HG02852 (cell line): Measurements from ENCODE around the gene BLVRA.
"Not testable (repeated sequence)": the region's sequence is repeated elsewhere in the genome, so short reads cannot be mapped to it uniquely, and the experiment has no call there.

Source experiments
- ATAC-seq: cut with Tn5 transposase; IDR thresholded peaks from one replicate; pipeline ENCODE4 v1.9.1; 2021; ENCODE audit warnings: mild to moderate bottlenecking, moderate library complexity; ENCODE audit not compliant: unreplicated experiment

Gene BLVRA

GRCh38 chr7:43768887-43769272 is 10.4 kb downstream of the BLVRA start:
- ATAC-seq = no peak

- ATAC-seq = no peak
These were observed 10.8 kb downstream of the BLVRA start for GRCh38 chr7:43769281-43769680.

GRCh38 chr7:43769791-43770465 is 11.4 kb downstream of the BLVRA start:
- no peak for ATAC-seq

- ATAC-seq = no peak
These were observed 12.6 kb downstream of the BLVRA start for GRCh38 chr7:43771128-43771527.

- ATAC-seq = no peak
These were observed 13.1 kb downstream of the BLVRA start for GRCh38 chr7:43771573-43771972.

GRCh38 chr7:43773268-43773667 is 14.8 kb downstream of the BLVRA start:
- ATAC-seq = not testable (repeated sequence)

- ATAC-seq = not testable (repeated sequence)
These were observed 16.8 kb downstream of the BLVRA start for GRCh38 chr7:43775255-43775654.

- not testable (repeated sequence) for ATAC-seq
These were observed 20.0 kb downstream of the BLVRA start for GRCh38 chr7:43778293-43779044.

- no peak for ATAC-seq
These were observed 20.7 kb downstream of the BLVRA start for GRCh38 chr7:43779045-43779812.

- ATAC-seq = no peak
These were observed 23.5 kb downstream of the BLVRA start for GRCh38 chr7:43781726-43782607.

- ATAC-seq = no peak
These were observed 24.5 kb downstream of the BLVRA start for GRCh38 chr7:43782768-43783555.

GRCh38 chr7:43784030-43784584 is 25.6 kb downstream of the BLVRA start:
- peak; percentile 9 for ATAC-seq

GRCh38 chr7:43784585-43785087 is 26.2 kb downstream of the BLVRA start:
- peak; percentile 97 for ATAC-seq

- no peak for ATAC-seq
These were observed 26.9 kb downstream of the BLVRA start for GRCh38 chr7:43785420-43785819.

GRCh38 chr7:43787771-43788170 is 29.3 kb downstream of the BLVRA start:
- ATAC-seq = no peak

- ATAC-seq = no peak
These were observed 31.5 kb downstream of the BLVRA start for GRCh38 chr7:43790006-43790405.

- ATAC-seq = no peak
These were observed 32.4 kb downstream of the BLVRA start for GRCh38 chr7:43790834-43791233.

- ATAC-seq = no peak
These were observed 33.2 kb downstream of the BLVRA start for GRCh38 chr7:43791665-43792064.

GRCh38 chr7:43792471-43793150 is 34.1 kb downstream of the BLVRA start:
- no peak for ATAC-seq
